ENCODE measurements around the gene TMEM87B.
"Not testable (repeated sequence)": the region's sequence is repeated elsewhere in the genome, so short reads cannot be mapped to it uniquely, and the experiment has no call there.

TMEM87B gene

DNA sequence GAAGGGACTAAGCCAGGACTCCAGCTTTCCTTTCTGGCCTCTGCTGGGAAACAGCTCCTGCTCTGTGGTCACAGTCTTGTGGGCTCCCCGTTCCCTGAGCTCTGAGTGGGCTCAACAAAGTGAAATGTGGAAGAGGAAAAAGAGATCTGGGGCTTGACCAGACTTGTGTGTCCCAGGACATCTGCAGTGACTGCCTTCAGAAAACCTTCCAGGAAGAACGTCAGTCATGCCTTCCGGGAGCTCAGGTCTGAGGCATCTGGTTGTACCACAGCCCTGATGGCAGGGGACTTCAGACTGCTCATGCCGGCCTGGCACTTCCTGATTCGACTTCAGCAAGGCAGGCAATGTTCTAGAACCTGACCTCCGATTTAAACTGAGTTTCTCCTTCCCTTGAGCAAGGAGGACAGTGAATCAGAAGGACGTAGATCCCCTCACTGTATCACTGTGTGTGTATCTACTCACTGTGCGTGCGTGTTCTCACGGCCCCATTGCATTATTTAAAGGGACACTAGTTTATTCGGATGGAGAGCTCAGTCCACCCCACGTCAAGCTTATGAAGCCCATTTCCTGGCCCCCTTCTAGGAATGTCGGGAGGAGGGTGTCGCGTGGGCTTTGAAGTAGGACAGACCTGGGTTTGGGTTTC, 82.6 kb downstream of the TMEM87B start:
- peak; percentile 35 for DNase-seq

DNA sequence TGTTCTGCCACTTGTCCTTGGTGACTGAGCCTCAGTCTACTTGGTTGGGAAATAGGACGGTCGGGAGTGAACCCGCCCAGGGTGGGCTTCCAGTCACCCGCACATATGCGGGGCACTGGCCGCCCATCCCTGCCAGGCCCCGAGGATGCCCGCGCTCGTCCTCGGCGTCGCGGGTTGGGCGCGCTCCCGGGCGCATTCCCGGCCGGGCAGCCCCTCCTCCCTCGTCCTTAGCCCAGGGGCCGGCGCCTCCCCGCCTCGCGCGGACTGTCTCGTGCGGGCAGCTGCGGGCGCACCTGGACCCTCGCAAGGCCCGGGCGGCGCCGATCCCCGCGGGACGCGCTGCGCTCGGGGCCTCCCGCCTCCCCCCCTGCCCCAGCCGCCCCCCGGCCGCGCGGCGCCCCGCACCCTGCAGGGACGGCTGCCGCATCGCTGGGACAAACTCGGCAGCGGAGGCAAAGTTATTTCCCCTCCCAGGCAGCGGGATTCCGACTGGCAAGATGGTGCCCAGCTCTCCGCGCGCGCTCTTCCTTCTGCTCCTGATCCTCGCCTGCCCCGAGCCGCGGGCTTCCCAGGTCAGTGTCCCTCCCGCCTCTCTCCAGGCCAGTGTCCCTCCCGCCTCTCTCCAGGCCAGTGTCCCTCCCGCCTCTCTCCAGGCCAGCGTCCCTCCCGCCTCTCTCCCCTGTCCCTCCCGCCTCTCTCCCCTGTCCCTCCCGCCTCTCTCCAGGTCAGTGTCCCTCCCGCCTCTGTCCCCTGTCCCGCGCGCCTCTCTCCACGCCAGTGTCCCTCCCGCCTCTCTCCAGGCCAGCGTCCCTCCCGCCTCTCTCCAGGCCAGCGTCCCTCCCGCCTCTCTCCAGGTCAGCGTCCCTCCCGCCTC, 83.3 kb downstream of the TMEM87B start, which contains the start of gene FBLN7:
FBLN7 (plus strand) TSS at position 227 of the 874 bp plus-strand sequence; CDS start at position 498, 271 bp downstream.
- no peak for DNase-seq

DNA sequence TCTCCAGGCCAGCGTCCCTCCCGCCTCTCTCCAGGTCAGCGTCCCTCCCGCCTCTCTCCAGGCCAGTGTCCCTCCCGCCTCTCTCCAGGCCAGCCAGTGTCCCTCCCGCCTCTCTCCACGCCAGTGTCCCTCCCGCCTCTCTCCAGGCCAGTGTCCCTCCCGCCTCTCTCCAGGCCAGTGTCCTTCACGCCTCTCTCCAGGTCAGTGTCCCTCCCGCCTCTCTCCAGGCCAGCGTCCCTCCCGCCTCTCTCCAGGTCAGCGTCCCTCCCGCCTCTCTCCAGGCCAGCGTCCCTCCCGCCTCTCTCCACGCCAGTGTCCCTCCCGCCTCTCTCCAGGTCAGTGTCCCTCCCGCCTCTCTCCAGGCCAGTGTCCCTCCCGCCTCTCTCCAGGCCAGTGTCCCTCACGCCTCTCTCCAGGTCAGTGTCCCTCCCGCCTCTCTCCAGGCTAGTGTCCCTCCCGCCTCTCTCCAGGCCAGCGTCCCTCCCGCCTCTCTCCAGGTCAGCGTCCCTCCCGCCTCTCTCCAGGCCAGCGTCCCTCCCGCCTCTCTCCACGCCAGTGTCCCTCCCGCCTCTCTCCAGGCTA, 84.1 kb downstream of the TMEM87B start:
- not testable (repeated sequence) for DNase-seq

DNA sequence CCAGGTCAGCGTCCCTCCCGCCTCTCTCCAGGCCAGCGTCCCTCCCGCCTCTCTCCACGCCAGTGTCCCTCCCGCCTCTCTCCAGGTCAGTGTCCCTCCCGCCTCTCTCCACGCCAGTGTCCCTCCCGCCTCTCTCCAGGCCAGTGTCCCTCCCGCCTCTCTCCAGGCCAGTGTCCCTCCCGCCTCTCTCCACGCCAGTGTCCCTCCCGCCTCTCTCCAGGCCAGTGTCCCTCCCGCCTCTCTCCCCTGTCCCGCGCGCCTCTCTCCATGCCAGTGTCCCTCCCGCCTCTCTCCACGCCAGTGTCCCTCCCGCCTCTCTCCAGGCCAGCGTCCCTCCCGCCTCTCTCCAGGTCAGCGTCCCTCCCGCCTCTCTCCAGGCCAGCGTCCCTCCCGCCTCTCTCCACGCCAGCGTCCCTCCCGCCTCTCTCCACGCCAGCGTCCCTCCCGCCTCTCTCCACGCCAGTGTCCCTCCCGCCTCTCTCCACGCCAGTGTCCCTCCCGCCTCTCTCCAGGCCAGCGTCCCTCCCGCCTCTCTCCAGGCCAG, 84.7 kb downstream of the TMEM87B start:
- DNase-seq, result not testable (repeated sequence)

DNA sequence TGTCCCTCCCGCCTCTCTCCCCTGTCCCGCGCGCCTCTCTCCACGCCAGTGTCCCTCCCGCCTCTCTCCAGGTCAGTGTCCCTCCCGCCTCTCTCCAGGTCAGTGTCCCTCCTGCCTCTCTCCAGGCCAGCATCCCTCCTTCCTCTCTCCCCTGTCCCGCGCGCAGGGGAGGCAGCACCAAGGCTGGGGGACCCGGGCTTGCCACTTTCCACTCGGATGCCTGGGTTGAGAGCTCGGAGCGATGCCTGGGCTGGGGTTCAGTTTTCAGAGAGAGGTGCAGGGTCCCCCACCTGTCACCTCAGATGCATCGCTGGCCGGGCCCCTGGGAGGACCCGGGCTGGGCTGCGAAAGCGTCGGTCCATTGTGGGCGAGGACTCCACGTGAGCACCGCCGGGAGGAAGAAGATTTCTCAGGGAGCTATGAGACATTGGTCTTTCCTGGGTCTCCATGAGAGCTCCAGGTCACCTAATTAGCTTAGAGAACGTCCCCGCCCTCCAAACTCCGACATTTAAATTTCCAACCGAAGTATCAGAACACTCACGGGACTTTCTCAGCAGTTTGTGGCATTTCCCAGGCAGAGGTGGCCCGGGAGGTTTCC, 85.2 kb downstream of the TMEM87B start:
- DNase-seq, result no peak

DNA sequence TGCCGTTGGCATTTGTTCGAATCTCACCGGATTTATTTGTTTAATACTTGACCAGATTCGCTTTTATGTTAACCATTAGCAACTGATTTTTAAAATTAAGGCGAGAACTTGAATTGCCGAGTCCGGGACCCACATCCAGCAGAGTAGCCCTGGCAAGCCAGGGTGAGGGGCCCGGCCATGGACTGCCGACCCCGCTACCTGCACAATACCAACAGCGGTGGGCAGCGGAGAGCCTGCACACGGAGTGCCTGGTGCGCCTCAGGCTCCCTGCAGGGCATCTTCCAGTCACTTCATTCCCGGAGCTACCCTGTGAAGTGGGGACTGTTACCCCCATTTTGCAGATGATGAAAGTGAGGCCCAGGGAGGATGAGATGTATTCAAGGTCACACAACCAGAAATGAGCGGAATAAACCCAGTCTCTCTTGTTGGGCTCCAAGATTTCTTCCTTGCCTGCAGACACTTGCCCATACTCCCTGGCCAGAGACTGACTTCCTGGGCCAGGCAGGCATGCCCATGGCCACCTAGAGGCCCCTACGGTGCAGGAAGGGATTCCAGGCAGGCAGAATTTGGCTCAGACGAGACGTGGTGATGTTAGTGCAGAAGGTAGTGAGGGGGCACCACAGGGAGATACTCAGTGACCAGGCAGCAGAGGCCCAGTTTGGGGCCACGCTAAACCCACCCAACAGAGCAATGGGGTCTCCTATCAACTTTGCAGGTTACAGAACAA, 86.0 kb downstream of the TMEM87B start:
- no peak for DNase-seq

DNA sequence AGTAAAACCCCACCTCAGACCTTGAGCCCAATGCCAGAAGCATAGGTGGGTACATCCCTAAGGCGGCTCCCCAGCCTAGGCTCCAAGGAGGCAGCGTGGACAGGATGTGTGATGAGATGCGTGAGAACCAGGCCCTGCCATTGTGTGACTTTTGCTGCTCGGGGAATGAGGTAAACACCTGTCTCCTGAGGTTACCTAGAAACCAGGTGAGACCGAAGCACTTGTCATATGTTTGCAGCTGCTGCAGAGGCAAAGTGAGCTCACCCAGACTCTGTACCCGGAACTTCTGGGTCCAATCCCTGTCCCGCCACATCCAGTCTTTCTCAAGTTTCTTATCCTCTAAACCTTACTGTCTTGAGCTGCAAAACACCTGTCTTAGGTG, 86.5 kb downstream of the TMEM87B start:
- no peak for DNase-seq

DNA sequence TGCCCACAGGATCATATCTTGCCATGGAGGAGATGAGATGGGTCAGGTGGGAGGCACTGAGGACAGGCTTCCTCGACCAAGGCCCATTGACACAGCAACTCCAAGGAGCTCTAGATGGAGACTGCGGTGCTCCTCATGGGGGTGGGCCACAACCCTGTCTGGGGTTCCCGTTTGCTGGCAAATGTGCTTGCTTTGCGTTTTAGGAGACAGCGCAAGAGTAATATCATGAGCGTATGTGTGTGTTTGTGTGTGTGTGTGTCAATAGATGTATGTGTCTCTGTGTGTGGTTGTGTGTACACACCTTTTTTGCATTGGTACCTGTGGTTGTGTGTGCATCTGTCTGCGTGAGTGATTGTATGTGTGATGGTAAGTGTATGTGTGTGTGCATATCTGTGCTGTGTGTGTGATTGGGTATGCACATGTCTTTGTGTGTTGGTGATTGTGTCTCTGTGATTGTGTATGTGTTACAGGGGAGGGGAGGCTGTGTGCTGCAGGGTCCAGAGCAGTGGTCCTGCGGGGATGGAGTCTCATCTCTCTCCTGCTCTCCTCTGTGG, 87.5 kb downstream of the TMEM87B start:
- no peak for DNase-seq

DNA sequence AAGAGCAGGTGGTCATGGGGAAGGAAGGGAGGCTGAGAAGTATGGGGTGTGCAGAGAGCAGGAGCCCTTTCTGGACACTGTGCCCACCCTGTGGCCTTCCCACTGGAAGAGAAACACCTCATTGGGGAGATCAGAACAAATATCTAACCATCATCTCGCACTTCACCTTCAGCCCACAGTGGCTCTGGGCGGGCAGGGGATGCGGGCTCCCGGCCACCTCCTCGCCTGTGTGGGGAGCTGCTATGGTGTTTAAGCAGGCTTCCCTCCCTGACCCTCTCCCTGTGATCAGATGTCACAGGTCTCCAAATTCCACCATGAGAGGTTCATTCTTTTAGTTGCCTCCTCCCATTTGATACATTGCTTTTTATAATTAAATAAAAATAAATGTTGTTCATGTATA, 88.1 kb downstream of the TMEM87B start:
- DNase-seq, result no peak

DNA sequence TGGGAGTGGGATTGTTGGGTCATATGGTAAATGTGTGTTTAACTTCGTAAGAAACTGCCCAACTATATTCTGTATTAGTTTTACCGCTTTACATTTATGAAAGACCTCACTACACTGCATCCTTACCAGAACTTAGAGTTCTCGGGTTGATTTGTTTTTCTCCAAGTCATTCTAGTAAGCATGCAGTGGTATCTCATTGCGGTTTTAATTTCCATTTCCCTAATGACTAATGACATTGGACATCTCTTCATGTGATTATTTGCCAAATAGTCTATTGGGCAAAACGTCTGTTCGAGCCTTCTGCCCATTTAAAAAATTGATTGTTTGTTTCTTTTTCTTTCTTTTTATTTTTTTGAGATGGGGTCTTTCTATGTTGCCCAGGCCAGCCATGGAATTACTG, 89.9 kb downstream of the TMEM87B start:
- DNase-seq, result no peak

DNA sequence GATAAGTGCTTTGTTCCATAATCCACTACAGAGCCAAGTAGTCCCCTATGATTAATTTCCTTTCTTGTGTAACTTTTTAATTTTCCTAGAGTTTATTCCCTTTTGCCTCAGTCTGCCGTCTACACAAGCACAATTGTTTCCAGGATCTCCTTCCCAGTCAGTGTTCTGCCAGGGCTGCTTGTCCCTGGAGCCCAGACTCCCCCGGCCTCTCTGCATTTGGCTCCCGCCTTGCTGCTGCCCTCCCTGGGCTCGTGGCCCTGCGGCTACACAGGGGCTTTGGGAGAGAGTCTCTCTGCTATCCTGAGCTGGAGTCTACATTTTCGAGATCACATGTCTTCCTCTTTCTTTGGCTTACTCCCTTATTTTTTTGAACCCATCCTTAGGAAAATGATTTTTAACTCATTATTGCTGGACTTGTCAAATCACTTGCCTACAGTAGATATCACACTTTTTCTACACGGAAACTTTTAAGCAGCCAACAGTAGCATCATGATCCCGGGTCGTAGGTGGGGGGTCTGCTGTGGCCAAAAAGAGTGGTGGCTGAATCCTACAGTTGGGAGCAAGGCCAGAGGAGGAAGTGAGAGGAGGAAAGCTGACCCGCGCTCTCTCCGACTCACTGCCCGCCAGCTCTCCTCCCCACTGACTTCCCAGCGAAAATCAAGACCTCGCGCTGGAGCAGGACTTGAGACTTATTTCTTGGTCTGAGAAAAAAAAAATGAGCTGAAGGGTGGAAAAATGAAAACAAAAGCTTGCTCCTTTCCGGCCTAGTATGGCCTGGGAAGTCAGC, 92.5 kb downstream of the TMEM87B start:
- no peak for DNase-seq

DNA sequence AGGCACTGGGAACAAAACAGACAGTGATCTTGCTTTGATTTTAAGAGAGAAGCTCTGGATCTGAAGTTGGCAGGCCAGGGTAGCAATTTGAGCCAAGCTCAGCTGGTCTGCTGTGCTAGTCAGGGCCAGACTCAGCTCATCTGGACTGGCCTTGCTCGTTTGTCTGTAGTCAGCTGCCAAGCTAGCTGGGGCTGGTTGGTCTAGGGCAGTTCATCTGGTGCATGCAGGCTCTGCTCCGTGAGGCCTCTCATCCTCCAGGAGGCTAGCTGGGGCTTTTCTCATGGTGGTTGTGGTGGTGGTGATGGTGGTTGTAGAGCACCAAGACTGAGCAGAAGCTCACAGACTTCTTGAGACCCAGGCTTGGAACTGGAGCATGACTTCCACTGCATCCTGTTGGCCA, 93.4 kb downstream of the TMEM87B start:
- no peak for DNase-seq

DNA sequence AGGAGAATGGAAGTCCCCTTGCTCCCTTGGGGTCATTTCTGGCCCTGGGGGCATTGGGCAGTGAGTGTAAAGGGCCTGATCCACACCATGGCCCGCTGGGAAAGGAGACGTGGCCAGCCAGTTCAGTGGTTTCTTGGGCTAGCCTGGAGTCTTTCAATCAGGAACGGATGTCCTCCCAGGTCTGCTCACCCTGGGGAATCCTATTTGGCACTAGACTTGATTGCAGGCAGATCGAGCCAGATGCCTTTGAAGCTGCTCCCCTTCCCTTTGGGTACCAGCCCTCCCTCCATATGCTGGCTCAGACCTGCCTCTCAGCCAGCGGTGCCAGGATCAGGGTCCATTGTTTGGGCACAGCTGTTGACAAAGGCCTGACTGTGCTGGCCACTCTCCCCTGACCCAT, 94.1 kb downstream of the TMEM87B start:
- DNase-seq, result no peak

DNA sequence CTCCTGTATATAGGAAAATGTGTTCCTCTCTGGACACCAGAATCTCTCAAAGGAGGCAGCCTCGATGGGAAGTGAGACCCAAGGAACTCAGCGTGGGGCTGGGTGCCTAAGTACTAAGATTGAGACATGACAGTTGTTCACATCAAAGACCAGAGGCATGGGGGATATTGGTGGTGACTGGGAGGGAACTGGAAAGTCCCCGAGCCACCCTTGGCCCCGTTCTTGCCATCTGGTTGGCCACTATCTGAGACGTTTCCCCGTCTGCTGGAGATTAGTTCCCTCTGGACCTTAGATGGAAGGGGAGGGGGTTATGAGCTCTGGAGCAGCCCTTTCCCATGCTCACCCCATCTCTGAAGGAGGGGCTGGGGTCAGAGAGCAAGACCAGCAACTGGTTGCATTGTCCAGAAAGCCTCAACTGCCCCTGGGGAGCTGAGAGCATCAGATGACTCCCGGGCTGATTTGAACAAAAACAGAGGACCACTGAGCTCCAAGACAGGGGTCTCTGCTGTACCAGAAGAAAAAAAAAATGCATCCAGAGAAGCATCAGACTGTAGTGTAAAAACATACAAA, 94.9 kb downstream of the TMEM87B start:
- no peak for DNase-seq

DNA sequence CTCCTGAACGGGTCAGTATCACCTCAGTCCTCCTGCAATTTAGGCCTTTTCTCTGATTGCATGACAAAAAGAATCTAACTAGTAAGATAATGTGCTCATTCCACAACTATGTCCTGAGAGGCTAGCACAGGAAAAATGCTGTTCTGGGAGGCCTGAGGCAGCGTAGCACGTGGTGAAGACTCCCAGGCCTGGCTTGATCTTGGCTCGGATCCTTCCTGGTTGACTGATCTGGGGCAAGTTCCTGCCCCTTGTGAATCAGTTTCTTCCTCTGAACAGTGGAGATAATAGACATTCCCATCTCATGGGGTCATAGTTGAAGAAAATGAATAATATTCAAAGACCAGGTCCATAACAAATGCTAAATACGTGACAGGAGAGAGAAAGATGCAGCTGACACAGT, 95.4 kb downstream of the TMEM87B start:
- DNase-seq, result no peak

DNA sequence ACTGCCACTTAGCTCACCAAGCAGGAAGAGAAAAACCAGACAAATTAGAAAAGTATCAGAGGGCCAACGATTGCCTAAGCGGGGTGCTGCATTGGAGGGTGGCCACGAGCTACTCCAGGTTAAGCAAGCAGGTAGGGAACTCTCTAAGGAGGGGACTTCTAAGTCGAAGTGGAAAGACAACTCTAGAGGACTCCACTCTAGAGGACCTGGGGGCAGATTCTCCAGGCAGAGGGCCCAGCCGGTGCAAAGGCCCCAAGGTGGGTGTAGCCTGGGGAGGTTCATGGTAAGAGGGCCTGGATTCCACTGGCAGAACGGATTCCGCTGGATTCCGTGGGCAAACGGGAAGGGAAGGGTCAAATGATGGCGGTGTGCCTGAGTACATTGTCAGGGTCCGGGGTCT, 95.8 kb downstream of the TMEM87B start:
- no peak for DNase-seq

DNA sequence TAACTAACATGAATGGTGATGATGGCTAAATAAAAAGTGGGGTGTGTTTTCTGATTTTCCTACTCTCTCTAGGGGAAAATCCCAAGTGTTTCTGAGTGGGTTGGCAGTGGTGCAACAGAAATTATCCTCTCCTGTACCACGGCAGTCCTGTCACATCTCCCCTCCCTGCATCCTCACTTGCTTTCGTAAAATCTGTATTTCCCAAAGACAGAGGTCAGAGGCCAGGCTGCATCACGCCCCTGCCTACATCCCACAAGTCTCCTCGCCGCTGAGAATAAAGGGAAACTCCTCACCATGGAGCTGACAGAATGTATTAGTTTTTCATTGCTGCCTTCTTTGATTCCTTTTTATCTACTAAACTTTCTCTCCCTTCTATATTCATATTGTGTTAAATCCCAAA, 96.2 kb downstream of the TMEM87B start:
- peak; percentile 32 for DNase-seq

DNA sequence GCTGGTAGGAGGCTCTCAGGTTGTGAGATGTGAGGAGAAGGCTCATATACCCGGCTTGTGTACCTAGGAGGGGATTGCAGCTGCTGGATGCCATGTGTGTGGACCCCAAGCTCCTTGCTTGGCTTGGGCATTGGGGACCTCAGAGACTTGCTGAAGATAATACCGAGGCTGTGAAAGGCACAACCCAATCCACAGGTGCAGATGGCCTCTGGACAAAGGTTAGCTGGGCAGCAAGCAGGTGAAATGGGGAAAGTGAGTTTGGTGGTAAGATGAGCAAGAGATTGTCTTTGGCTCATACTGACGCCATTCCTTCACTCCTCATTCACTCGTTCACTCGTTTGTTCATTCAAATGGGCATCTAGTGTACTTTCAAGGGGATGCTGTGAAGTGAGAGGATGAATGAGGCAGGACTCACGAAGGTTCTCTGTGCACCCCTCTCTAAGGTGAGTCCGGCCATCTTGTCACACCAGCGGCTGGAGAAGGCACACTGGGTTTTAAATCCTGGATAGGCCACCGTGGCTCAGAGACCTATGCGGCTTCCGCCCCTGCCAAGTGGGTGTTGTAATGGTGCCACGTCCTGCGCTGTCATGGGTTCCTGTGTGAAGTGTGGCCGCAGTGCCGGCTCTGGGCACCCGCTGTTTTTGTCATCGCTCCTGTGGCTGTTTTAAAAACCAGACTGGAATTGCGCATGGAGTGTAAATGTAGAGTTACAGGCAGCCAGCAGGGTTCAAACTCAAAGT, 96.8 kb downstream of the TMEM87B start:
- no peak for DNase-seq

DNA sequence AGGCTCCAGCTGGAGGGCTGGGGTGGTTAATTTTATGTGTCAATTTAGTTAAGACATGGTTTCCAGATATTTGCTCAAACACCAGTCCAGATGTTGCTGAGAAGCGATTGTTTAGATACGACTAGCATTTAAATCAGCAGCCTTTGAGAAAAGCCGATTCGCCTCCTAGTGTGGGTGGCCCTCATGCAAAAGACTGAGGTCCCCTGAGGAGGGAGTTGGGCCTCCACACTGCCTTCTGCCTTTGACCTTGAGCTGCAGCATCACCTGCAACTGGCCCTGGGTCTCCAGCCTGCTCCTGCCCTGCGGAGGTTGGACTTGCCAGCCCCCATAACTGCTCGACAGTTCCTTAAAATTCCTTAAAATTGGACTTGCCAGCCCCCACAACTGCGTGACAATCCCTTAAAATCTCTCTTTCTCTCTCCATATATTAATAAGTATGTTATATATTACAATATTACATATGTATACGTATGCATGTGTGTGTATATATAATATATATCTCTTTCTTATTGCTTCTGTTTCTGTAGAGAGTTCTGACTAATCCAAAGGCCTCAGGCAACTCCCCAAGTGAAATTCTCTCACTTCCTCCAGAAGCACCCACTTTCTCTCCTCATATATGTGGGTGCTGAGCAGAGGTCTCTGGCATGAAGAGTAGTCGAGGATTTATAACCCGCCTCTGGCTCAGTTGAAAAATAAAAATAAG, 97.6 kb downstream of the TMEM87B start:
- no peak for DNase-seq

DNA sequence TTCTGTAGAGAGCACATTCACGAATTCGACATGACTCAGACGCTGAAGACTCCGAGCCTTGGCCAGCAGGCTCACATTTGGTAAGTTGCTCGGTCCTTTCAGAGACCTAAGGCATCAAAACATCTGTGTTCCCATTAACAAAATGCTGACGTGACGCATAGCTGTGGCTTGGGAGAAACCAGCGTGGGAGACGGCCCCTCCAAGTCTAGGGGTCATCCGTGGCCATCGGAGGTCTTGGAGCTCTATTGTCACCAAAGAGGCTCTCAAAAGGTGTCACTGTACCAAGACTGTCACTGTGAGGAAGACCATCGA, 98.1 kb downstream of the TMEM87B start:
- DNase-seq, result no peak

All from inflammatory macrophage treated with lipopolysaccharide for 4 hours (primary cell).